PC-3 (cell line): ENCODE data around the gene MED8.

Source experiments
- CTCF ChIP-seq: fragments of 300-600 bp; sonication (generic); conservative IDR thresholded peaks from 2 replicates; pipeline ENCODE4 v1.5.1; 2017; ENCODE audit warnings: antibody characterized with exemption, low read depth, mild to moderate bottlenecking, low read length
- EZH2phosphoT487 ChIP-seq: fragments of 300-600 bp; sonication (generic); IDR thresholded peaks from 2 replicates; pipeline ENCODE4 v1.6.1; 2018; ENCODE audit warnings: mild to moderate bottlenecking, antibody characterized with exemption, low read length, borderline replicate concordance

- no peak for TF ChIP-seq CTCF
- TF ChIP-seq EZH2phosphoT487: no peak
Observed at GRCh38 chr1:43432171-43432860, 42.7 kb upstream of the MED8 start.
